K562 (cell line): ENCODE measurements around the gene WDR81. TPM values are rescaled to one million over a fixed set of nuclear protein-coding genes. Genes with fewer than 3 reads are reported as not detected.

ENCODE experiments used
- ATAC-seq: fragments of 200-7000 bp; cut with Tn5 transposase; 3 replicates; pipeline ENCODE4 v1.9.1; 2020; ENCODE audit warnings: moderate library complexity
- BruUV-seq: library from RNA; stranded (reverse); fragments of 400-500 nt; replicated peaks from 2 replicates; lab custom pipeline; 2021; lab: Mats Ljungman, UMichigan
- CTCF ChIA-PET: fragments of 300-600 bp; formaldehyde crosslinking; extraction: SDS; loops from one replicate; lab custom pipeline; 2021; ENCODE audit warnings: low intra/inter-chr PET ratio; lab: Yijun Ruan, JAX
- POLR2A ChIA-PET: fragments of 300-600, 350-650 bp; sonication (Branson Sonifier 250); formaldehyde crosslinking; extraction: SDS; loops from one replicate; lab custom pipeline; 2021; ENCODE audit warnings: antibody characterized with exemption, inconsistent platforms; lab: Yijun Ruan, JAX
- DNase-seq, 4 experiments: peaks; one replicate each; pipeline versions ENCODE4 v3.0.0 to v3.0.0-alpha.2; 2011 to 2018; ENCODE audit warnings: low spot score in 3 of 4, mixed read lengths in 3 of 4; ENCODE audit errors: extremely low read depth in 1 of 4
- FAIRE-seq: peaks from 2 replicates; lab custom pipeline; 2011; peaks lifted over from hg19 to GRCh38; lab: Jason Lieb, UNC
- H2AFZ ChIP-seq: 2 replicates; pipeline ENCODE4 v1.6.0; 2011; ENCODE audit warnings: low read depth, low read length, control low read depth, inconsistent platforms
- H3K27ac ChIP-seq: fragments of 200-600 bp; 3 replicates; pipeline ENCODE4 v1.8.0; 2011; ENCODE audit warnings: low read depth, mild to moderate bottlenecking, control low read depth, inconsistent platforms, low read length, moderate library complexity, mixed read lengths; ENCODE audit errors: extremely low read depth
- H3K27me3 ChIP-seq, 2 experiments: fragments of 300-600 bp in 1 of 2; 2 replicates in 1 of 2; 3 replicates in 1 of 2; pipeline versions ENCODE4 v1.6.0 to v1.8.0; 2011; ENCODE audit warnings: inconsistent platforms in 2 of 2, low read length in 2 of 2, mild to moderate bottlenecking in 1 of 2, mixed read lengths in 1 of 2, moderate library complexity in 1 of 2; ENCODE audit not compliant: control insufficient read depth in 2 of 2, insufficient read depth in 2 of 2
- H3K36me3 ChIP-seq: fragments of 300-600 bp; 3 replicates; pipeline ENCODE4 v1.8.0; 2011; ENCODE audit warnings: mild to moderate bottlenecking, low read length, inconsistent platforms; ENCODE audit not compliant: control insufficient read depth, insufficient read depth
- H3K4me1 ChIP-seq, 2 experiments: fragments of 200-600 bp in 1 of 2; replicated peaks in 1 of 2; 2 replicates in 1 of 2; 3 replicates in 1 of 2; pipeline versions ENCODE4 v1.5.1 to v1.8.0; 2011; ENCODE audit warnings: inconsistent platforms in 2 of 2, low read length in 2 of 2, mild to moderate bottlenecking in 1 of 2, mixed read lengths in 1 of 2, moderate library complexity in 1 of 2; ENCODE audit not compliant: control insufficient read depth in 2 of 2, insufficient read depth in 2 of 2
- H3K4me2 ChIP-seq: 2 replicates; pipeline ENCODE4 v1.6.1; 2011; ENCODE audit warnings: low read length, control low read depth, inconsistent platforms, mixed read lengths; ENCODE audit not compliant: insufficient read depth
- H3K4me3 ChIP-seq: fragments of 200-600 bp; sonication (generic), shearing (Covaris generic); 2 replicates; pipeline ENCODE4 v1.5.1; 2016; ENCODE audit warnings: control low read depth, inconsistent platforms
- H3K79me2 ChIP-seq: fragments of 200-600 bp; 3 replicates; pipeline ENCODE4 v1.8.0; 2011; ENCODE audit warnings: low read length, inconsistent platforms; ENCODE audit not compliant: control insufficient read depth, insufficient read depth
- H3K9ac ChIP-seq, 2 experiments: 2 replicates each; pipeline versions ENCODE4 v1.6.0 to v1.6.1; 2011; ENCODE audit warnings: low read depth in 2 of 2, low read length in 2 of 2, control low read depth in 1 of 2, inconsistent platforms in 1 of 2, mild to moderate bottlenecking in 1 of 2, mixed read lengths in 1 of 2; ENCODE audit not compliant: insufficient read depth in 1 of 2
- H3K9me1 ChIP-seq: one replicate; pipeline ENCODE4 v1.6.0; 2011; ENCODE audit warnings: inconsistent platforms, mild to moderate bottlenecking, low read length, moderate library complexity; ENCODE audit not compliant: control insufficient read depth, insufficient read depth
- H3K9me3 ChIP-seq: replicated peaks from 2 replicates; pipeline ENCODE4 v1.5.1; 2011; ENCODE audit warnings: low read depth, low read length, inconsistent platforms; ENCODE audit not compliant: control insufficient read depth, insufficient read depth
- H4K20me1 ChIP-seq: replicated peaks from 2 replicates; pipeline ENCODE4 v1.6.1; 2011; ENCODE audit warnings: low read length, inconsistent platforms, mixed read lengths; ENCODE audit not compliant: control insufficient read depth, insufficient read depth
- C11orf30 ChIP-seq: fragments of 450-650 bp; IDR thresholded peaks from 2 replicates; pipeline ENCODE4 v1.6.1; 2016; ENCODE audit warnings: low read depth, mild to moderate bottlenecking
- CHCHD3 ChIP-seq: fragments of 250-450 bp; sonication (Bioruptor Pico); IDR thresholded peaks from 2 replicates; pipeline ENCODE4 v2.1.2; 2022; ENCODE audit warnings: mild to moderate bottlenecking
- FOXK1 ChIP-seq: sonication (generic); formaldehyde crosslinking; IDR thresholded peaks from 2 replicates; pipeline ENCODE4 v1.8.0; 2022; ENCODE audit warnings: missing genetic modification reagents, mild to moderate bottlenecking, borderline replicate concordance
- MAFG ChIP-seq: fragments of 450-650 bp; conservative IDR thresholded peaks from 2 replicates; pipeline ENCODE4 v1.6.1; 2016; ENCODE audit warnings: missing genetic modification characterization, missing compliant biosample characterization
- MXI1 ChIP-seq: IDR thresholded peaks from 2 replicates; pipeline ENCODE4 v1.6.1; 2011; ENCODE audit warnings: low read depth, mild to moderate bottlenecking, improper control_type of control experiment, low read length
- NFYB ChIP-seq: IDR thresholded peaks from 2 replicates; pipeline ENCODE4 v1.6.1; 2011; ENCODE audit warnings: mild to moderate bottlenecking, moderate library complexity; ENCODE audit not compliant: insufficient read length; ENCODE audit errors: extremely low read depth
- PCBP1 ChIP-seq: fragments of 200-400 bp; formaldehyde crosslinking; IDR thresholded peaks from 2 replicates; pipeline ENCODE4 v1.6.1; 2018; ENCODE audit warnings: mild to moderate bottlenecking, low read depth, low read length; ENCODE audit not compliant: poor library complexity, severe bottlenecking
- STAT5A ChIP-seq: IDR thresholded peaks from 2 replicates; pipeline ENCODE4 v1.6.1; 2012; ENCODE audit warnings: low read length, inconsistent platforms, borderline replicate concordance
- ZBTB2 ChIP-seq: fragments of 450-650 bp; IDR thresholded peaks from 2 replicates; pipeline ENCODE4 v1.6.1; 2016; ENCODE audit warnings: antibody characterized with exemption
- ZBTB9 ChIP-seq: fragments of 450-650 bp; formaldehyde crosslinking; IDR thresholded peaks from 2 replicates; pipeline ENCODE4 v1.4.0; 2020; ENCODE audit warnings: mild to moderate bottlenecking, moderate library complexity
- ZNF449 ChIP-seq: fragments of 250-450 bp; sonication (Bioruptor Pico); IDR thresholded peaks from 2 replicates; pipeline ENCODE4 v1.8.0; 2022; ENCODE audit warnings: moderate library complexity, mild to moderate bottlenecking, inconsistent platforms
- WGBS: fragments of 100-300 bp; shearing (Covaris generic); methylation state at CpG from one replicate; pipeline ENCODE4 v1.1.6; 2016; ENCODE audit warnings: low coverage, mixed read lengths; ENCODE audit not compliant: insufficient coverage; ENCODE audit errors: missing lambda C conversion rate; 5-methylcytosine and 5-hydroxymethylcytosine counted together
- in situ Hi-C: fragments of 300-500 bp; cut with MboI; formaldehyde crosslinking; loops from 4 replicates; pipeline ENCODE4 v1.15.0; 2018; ENCODE audit warnings: inconsistent platforms, mixed read lengths
- intact Hi-C: fragments of 100-400 bp; cut with micrococcal nuclease; formaldehyde crosslinking; loops from 2 replicates; pipeline ENCODE4 v1.14.2; 2022
- polyA plus RNA-seq, 8 experiments: library from polyadenylated mRNA; depleted of rRNA in 4 of 8; stranded (reverse) in 5 of 8; unstranded in 3 of 8; fragments of >200 nt; fragmentation: Nextera tagmentation in 2 of 8; fragmentation: Illumina TruSeq in 1 of 8; extraction: Ambion mirVana in 2 of 8; extraction: Trizol in 1 of 8; gene quantifications; 2 replicates each; pipeline versions ENCODE4 v1.2.1 to v1.2.3, GENCODE V29; 2011 to 2014; ENCODE audit warnings: inconsistent platforms in 1 of 8, missing spikeins in 1 of 8
- total RNA-seq, 7 experiments: library from RNA; depleted of rRNA in 6 of 7; stranded (reverse); fragments of >200 nt in 6 of 7; fragmentation: Illumina TruSeq in 2 of 7; extraction: Trizol in 2 of 7; gene quantifications; 2 replicates each; pipeline versions ENCODE4 v1.2.1 to v1.2.3, GENCODE V29; 2011 to 2021; ENCODE audit warnings: low replicate concordance in 1 of 7

WDR81 gene
- total and polyA plus RNA-seq, 9 of the 15 experiments (the other 6 are each of a cell fraction or from before 2014, with no cell fraction given): 0.01 to 17.1 (median 3.3) TPM

- ATAC-seq (no peak), DNase-seq (no peak), FAIRE-seq (no peak)
- Histone ChIP-seq H3K4me2 (no peak overlapping the region), H3K9me1 (no peaks in the 10 kb centered on the region), H3K27ac (no peak overlapping the region), H3K9me3 (no peaks in the 10 kb centered on the region), H3K36me3 (peaks cover 54% of the 10 kb centered on the region), H4K20me1 (no peaks in the 10 kb centered on the region), H2AFZ (no peak overlapping the region), H3K9ac (no peak overlapping the region), H3K79me2 (no peaks in the 10 kb centered on the region; the same call in 2 of the 3 replicates), H3K27me3 (no peaks in the 10 kb centered on the region), H3K4me1 (peaks cover 8 to 10% of the 10 kb centered on the region in 2 experiments; a peak in 4 of 5 replicates), H3K4me3 (no peak overlapping the region)
- ChIA-PET POLR2A (no interaction called here), CTCF (no interaction called here)
- no peak for TF ChIP-seq NFYB
- no peak for TF ChIP-seq CHCHD3 (CRISPR knock-in tag)
- no peak for TF ChIP-seq C11orf30
- no TSS peak for BruUV-seq
- in situ Hi-C loops (no loop called here), intact Hi-C loops (no loop called here)
- WGBS: 100% methylated on average over 3 of the region's 4 CpGs
Measured at GRCh38 chr17:1785930-1786329, 61.4 kb downstream of the WDR81 start.

- Histone ChIP-seq H3K9me3 (no peaks in the 10 kb centered on the region), H3K9ac (no peak overlapping the region), H2AFZ (no peak overlapping the region), H4K20me1 (no peaks in the 10 kb centered on the region), H3K27ac (no peak overlapping the region), H3K9me1 (no peaks in the 10 kb centered on the region), H3K4me1 (peaks cover 10 to 13% of the 10 kb centered on the region in 2 experiments; a peak in 4 of 5 replicates), H3K27me3 (no peaks in the 10 kb centered on the region), H3K36me3 (peaks cover 47% of the 10 kb centered on the region), H3K4me3 (no peak overlapping the region), H3K79me2 (no peaks in the 10 kb centered on the region; the same call in 2 of the 3 replicates), H3K4me2 (no peak overlapping the region)
- in situ Hi-C loops: no loop called here
- 91% methylated on average over 5 of the region's 7 CpGs for WGBS
- TF ChIP-seq ZNF449 (CRISPR knock-in tag) (no peak), FOXK1 (no peak), MXI1 (no peak), ZBTB2 (no peak), PCBP1 (no peak), ZBTB9 (CRISPR knock-in tag) (no peak), STAT5A (no peak), MAFG (tag) (no peak)
- ATAC-seq (no peak), FAIRE-seq (no peak), DNase-seq (no peak)
- CTCF ChIA-PET: no interaction called here
- POLR2A ChIA-PET: interaction anchor here (1.2 kb wide), 1 partner anchor 13 kb away, joined by 4 read pairs; no protein-coding TSS in a partner anchor
- no TSS peak for BruUV-seq
- intact Hi-C loops: no loop called here
Measured at GRCh38 chr17:1786708-1787107, 62.2 kb downstream of the WDR81 start.
